SK-N-SH treated with all-trans-retinoic acid at 6 μM for 48 hours (cell line): Measurements from ENCODE around the gene RGS12.

ENCODE experiments used
- ARNTL ChIP-seq: fragments of 450-650 bp; formaldehyde crosslinking; IDR thresholded peaks from 2 replicates; pipeline ENCODE4 v1.5.0; 2020; ENCODE audit warnings: low read depth, mild to moderate bottlenecking, moderate library complexity, borderline replicate concordance
- BACH2 ChIP-seq: fragments of 250-450 bp; sonication (Bioruptor Pico); IDR thresholded peaks from 2 replicates; pipeline ENCODE4 v1.9.0; 2021; ENCODE audit warnings: mild to moderate bottlenecking, borderline replicate concordance
- RARB ChIP-seq: fragments of 250-450 bp; sonication (Bioruptor Pico); IDR thresholded peaks from 2 replicates; pipeline ENCODE4 v1.8.0; 2021; ENCODE audit warnings: mild to moderate bottlenecking, moderate library complexity
- SNAI2 ChIP-seq: fragments of 250-450 bp; sonication (Bioruptor Pico); IDR thresholded peaks from 2 replicates; pipeline ENCODE4 v1.5.0; 2020; ENCODE audit warnings: mild to moderate bottlenecking, moderate library complexity
- TCF4 ChIP-seq: fragments of 250-450 bp; sonication (Bioruptor Pico); IDR thresholded peaks from 2 replicates; pipeline ENCODE4 v1.8.0; 2021; ENCODE audit warnings: mild to moderate bottlenecking, moderate library complexity, borderline replicate concordance
- TOX ChIP-seq: fragments of 250-450 bp; sonication (Bioruptor Pico); IDR thresholded peaks from 2 replicates; pipeline ENCODE4 v1.8.0; 2021; ENCODE audit warnings: mild to moderate bottlenecking, moderate library complexity, borderline replicate concordance
- ZC3H10 ChIP-seq: fragments of 250-450 bp; sonication (Bioruptor Pico); IDR thresholded peaks from 2 replicates; pipeline ENCODE4 v1.5.1; 2021; ENCODE audit warnings: mild to moderate bottlenecking, moderate library complexity
- ZFP3 ChIP-seq: fragments of 250-450 bp; sonication (Bioruptor Pico); IDR thresholded peaks from 2 replicates; pipeline ENCODE4 v1.5.0; 2020; ENCODE audit warnings: mild to moderate bottlenecking, moderate library complexity
- ZNF565 ChIP-seq: fragments of 450-650 bp; formaldehyde crosslinking; conservative IDR thresholded peaks from 2 replicates; pipeline ENCODE4 v1.5.0; 2020; ENCODE audit warnings: low read depth, mild to moderate bottlenecking, moderate library complexity
- ZNF70 ChIP-seq: fragments of 450-650 bp; formaldehyde crosslinking; IDR thresholded peaks from 2 replicates; pipeline ENCODE4 v1.5.0; 2020; ENCODE audit warnings: mild to moderate bottlenecking, moderate library complexity
- ZNF8 ChIP-seq: fragments of 450-650 bp; formaldehyde crosslinking; IDR thresholded peaks from 2 replicates; pipeline ENCODE4 v1.5.0; 2020; ENCODE audit warnings: mild to moderate bottlenecking, moderate library complexity
- TF ChIP-seq, protein P1 (sequence below): fragments of 250-450 bp; sonication (Bioruptor Pico); IDR thresholded peaks from 2 replicates; pipeline ENCODE4 v1.8.0; 2020; ENCODE audit warnings: mild to moderate bottlenecking, moderate library complexity, borderline replicate concordance
- TF ChIP-seq, protein P2 (sequence below): fragments of 250-450 bp; sonication (Bioruptor Pico); IDR thresholded peaks from 2 replicates; pipeline ENCODE4 v1.5.0; 2020; ENCODE audit warnings: mild to moderate bottlenecking, moderate library complexity

DNA sequence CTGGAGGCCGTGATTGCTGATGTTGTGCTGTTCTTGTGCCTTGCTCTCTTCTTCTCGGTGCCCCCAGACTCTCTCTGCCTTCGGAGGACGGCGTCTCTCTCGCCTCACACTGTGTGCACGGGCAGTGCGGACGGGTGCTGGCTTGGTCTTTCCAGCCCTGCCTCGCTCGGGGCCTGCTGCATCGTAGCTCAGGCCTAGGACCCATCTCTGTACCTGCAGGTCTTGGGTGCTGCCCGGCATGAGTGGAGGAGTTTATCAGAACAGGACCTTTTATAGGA is 18.2 kb downstream of the RGS12 start:
- TF ChIP-seq ZC3H10, result no peak
- TF ChIP-seq RARB (CRISPR knock-in tag), result no peak
- TF ChIP-seq ZNF8 (CRISPR knock-in tag), result no peak
- no peak for TF ChIP-seq ZFP3 (CRISPR knock-in tag)
- TF ChIP-seq, protein P1, sequence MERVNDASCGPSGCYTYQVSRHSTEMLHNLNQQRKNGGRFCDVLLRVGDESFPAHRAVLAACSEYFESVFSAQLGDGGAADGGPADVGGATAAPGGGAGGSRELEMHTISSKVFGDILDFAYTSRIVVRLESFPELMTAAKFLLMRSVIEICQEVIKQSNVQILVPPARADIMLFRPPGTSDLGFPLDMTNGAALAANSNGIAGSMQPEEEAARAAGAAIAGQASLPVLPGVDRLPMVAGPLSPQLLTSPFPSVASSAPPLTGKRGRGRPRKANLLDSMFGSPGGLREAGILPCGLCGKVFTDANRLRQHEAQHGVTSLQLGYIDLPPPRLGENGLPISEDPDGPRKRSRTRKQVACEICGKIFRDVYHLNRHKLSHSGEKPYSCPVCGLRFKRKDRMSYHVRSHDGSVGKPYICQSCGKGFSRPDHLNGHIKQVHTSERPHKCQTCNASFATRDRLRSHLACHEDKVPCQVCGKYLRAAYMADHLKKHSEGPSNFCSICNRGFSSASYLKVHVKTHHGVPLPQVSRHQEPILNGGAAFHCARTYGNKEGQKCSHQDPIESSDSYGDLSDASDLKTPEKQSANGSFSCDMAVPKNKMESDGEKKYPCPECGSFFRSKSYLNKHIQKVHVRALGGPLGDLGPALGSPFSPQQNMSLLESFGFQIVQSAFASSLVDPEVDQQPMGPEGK (CRISPR knock-in tag), result no peak
- TF ChIP-seq ZNF565 (CRISPR knock-in tag), result no peak
- no peak for TF ChIP-seq ARNTL
- no peak for TF ChIP-seq TOX (CRISPR knock-in tag)
- TF ChIP-seq TCF4 (CRISPR knock-in tag), result no peak
- TF ChIP-seq, protein P2, sequence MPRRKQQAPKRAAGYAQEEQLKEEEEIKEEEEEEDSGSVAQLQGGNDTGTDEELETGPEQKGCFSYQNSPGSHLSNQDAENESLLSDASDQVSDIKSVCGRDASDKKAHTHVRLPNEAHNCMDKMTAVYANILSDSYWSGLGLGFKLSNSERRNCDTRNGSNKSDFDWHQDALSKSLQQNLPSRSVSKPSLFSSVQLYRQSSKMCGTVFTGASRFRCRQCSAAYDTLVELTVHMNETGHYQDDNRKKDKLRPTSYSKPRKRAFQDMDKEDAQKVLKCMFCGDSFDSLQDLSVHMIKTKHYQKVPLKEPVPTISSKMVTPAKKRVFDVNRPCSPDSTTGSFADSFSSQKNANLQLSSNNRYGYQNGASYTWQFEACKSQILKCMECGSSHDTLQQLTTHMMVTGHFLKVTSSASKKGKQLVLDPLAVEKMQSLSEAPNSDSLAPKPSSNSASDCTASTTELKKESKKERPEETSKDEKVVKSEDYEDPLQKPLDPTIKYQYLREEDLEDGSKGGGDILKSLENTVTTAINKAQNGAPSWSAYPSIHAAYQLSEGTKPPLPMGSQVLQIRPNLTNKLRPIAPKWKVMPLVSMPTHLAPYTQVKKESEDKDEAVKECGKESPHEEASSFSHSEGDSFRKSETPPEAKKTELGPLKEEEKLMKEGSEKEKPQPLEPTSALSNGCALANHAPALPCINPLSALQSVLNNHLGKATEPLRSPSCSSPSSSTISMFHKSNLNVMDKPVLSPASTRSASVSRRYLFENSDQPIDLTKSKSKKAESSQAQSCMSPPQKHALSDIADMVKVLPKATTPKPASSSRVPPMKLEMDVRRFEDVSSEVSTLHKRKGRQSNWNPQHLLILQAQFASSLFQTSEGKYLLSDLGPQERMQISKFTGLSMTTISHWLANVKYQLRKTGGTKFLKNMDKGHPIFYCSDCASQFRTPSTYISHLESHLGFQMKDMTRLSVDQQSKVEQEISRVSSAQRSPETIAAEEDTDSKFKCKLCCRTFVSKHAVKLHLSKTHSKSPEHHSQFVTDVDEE, result no peak
- TF ChIP-seq ZNF70 (CRISPR knock-in tag), result no peak
- no peak for TF ChIP-seq SNAI2 (CRISPR knock-in tag)
- TF ChIP-seq BACH2 (CRISPR knock-in tag), result no peak
